ENCODE results near the gene EEIG1.

Gene EEIG1

DNA sequence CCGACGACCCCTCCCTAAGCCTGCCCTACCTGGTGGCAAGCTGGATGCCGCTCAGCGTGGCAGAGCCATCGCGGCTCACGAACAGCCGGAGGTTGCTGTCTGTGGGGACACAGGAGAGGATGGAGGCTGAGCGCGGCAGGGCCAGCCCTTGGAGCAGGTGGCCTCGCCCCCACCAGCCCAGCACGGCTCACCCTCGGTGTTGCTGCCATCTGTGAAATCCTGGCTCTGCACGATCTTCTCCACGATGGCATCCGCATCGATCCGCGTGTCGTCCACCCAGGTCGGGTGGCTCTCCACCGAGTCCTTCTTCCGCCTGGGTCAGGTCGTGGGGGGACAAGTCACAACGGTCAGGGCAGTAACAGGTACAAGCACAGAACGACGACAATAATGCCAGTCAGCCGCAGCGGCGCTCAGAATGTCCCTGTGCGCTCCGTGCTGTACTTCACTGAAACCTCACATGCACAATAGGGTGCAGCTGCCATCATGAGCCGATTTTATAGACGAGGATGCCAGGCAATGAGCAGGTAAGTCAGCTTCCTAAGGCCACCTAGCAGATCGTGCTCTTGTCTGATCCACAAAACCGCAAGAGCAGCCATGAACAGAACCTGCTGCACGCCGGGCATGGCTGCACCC is 36.1 kb downstream of the EEIG1 start:
- TF ChIP-seq, protein P1, sequence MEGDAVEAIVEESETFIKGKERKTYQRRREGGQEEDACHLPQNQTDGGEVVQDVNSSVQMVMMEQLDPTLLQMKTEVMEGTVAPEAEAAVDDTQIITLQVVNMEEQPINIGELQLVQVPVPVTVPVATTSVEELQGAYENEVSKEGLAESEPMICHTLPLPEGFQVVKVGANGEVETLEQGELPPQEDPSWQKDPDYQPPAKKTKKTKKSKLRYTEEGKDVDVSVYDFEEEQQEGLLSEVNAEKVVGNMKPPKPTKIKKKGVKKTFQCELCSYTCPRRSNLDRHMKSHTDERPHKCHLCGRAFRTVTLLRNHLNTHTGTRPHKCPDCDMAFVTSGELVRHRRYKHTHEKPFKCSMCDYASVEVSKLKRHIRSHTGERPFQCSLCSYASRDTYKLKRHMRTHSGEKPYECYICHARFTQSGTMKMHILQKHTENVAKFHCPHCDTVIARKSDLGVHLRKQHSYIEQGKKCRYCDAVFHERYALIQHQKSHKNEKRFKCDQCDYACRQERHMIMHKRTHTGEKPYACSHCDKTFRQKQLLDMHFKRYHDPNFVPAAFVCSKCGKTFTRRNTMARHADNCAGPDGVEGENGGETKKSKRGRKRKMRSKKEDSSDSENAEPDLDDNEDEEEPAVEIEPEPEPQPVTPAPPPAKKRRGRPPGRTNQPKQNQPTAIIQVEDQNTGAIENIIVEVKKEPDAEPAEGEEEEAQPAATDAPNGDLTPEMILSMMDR (IDR thresholded peaks at IDR 0.05; ENCODE audit: insufficient read depth, low read length), result no peak
- TF ChIP-seq GABPA (IDR thresholded peaks at IDR 0.05; ENCODE audit: low read depth) (no peak), POLR2AphosphoS5 (IDR thresholded peaks at IDR 0.05; ENCODE audit: low read depth) (no peak), SPI1 (IDR thresholded peaks at IDR 0.05; ENCODE audit: borderline replicate concordance, low read depth) (no peak)
- TF ChIP-seq, protein P2, sequence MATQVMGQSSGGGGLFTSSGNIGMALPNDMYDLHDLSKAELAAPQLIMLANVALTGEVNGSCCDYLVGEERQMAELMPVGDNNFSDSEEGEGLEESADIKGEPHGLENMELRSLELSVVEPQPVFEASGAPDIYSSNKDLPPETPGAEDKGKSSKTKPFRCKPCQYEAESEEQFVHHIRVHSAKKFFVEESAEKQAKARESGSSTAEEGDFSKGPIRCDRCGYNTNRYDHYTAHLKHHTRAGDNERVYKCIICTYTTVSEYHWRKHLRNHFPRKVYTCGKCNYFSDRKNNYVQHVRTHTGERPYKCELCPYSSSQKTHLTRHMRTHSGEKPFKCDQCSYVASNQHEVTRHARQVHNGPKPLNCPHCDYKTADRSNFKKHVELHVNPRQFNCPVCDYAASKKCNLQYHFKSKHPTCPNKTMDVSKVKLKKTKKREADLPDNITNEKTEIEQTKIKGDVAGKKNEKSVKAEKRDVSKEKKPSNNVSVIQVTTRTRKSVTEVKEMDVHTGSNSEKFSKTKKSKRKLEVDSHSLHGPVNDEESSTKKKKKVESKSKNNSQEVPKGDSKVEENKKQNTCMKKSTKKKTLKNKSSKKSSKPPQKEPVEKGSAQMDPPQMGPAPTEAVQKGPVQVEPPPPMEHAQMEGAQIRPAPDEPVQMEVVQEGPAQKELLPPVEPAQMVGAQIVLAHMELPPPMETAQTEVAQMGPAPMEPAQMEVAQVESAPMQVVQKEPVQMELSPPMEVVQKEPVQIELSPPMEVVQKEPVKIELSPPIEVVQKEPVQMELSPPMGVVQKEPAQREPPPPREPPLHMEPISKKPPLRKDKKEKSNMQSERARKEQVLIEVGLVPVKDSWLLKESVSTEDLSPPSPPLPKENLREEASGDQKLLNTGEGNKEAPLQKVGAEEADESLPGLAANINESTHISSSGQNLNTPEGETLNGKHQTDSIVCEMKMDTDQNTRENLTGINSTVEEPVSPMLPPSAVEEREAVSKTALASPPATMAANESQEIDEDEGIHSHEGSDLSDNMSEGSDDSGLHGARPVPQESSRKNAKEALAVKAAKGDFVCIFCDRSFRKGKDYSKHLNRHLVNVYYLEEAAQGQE (IDR thresholded peaks at IDR 0.05; ENCODE audit: insufficient replicate concordance, low read depth), result no peak
- no peak for DNase-seq (ENCODE audit: low read depth in 1 of 2, low spot score in 1 of 2)
- Histone ChIP-seq H3K27me3 (ENCODE audit: insufficient read depth, poor library complexity, severe bottlenecking) (no peaks in the 10 kb centered on the region), H3K27ac (replicated peaks) (no peak overlapping the region), H3K4me3 (replicated peaks; ENCODE audit: insufficient read depth, low read length) (no peak overlapping the region)

DNA sequence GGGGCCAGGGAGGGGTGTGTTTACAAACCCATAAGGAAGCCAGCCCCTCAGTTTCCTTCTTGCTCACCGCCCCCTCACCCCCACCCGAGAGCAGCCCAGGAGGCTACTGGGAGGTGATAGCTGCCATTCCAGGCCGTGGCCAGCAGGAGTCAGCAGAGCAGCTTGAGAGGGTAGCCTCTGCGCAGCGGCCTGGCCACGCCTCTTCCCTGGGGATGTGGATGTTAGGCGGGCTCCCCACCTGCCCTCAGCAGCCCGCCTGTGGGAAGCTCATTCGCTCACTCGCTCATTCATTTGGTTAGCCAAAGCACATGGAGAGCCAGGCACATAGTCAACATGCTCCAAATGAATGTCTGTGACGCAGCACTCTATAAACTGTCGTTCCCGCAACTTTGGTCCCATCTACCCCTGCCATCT is 37.1 kb downstream of the EEIG1 start:
- TF ChIP-seq SPI1 (IDR thresholded peaks at IDR 0.05; ENCODE audit: borderline replicate concordance, low read depth) (no peak), POLR2AphosphoS5 (IDR thresholded peaks at IDR 0.05; ENCODE audit: low read depth) (no peak)
- TF ChIP-seq, protein P1 (IDR thresholded peaks at IDR 0.05; ENCODE audit: insufficient read depth, low read length), result peak; percentile 89
- H3K4me3 ChIP-seq (replicated peaks; ENCODE audit: insufficient read depth, low read length), result no peak overlapping the region
- H3K27me3 ChIP-seq (ENCODE audit: insufficient read depth, poor library complexity, severe bottlenecking), result no peaks in the 10 kb centered on the region
- peak in 1 of 2 experiments; percentile 81 for DNase-seq (ENCODE audit: low read depth in 1 of 2, low spot score in 1 of 2)
- no peak overlapping the region for H3K27ac ChIP-seq (replicated peaks)

DNA sequence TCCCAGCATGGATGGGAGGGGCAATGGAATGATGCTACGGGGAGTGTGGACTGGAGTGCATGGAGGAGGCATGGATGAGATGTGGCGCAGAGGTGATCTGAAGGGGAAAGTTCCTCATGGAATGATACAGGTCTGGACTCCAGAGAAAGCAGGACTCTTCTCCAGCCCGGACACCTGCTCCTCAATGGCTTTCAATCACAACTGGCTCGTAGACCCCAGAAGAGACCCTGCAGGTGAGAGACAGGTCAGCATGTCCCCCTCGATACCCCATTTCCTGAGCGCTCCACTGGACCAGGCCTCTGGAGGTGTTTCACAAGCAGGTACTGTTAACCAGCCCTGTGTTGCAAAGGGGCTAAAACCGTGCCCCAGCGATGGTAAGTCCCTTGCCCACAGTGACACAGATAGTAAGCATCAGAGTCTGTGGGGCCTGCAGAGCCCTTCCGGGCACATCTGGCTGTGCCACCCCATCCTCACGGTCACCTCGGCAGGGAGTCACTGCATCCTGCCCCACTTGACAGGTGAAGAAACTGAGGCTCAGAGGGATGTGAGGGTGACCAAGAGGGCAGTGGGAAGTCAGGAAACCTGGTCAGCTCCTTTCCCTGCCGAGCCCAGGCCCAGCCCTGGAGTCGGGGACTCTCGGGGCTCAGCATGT is 37.7 kb downstream of the EEIG1 start:
- Histone ChIP-seq H3K4me3 (replicated peaks; ENCODE audit: insufficient read depth, low read length) (no peak overlapping the region), H3K27ac (replicated peaks) (no peak overlapping the region), H3K27me3 (ENCODE audit: insufficient read depth, poor library complexity, severe bottlenecking) (no peaks in the 10 kb centered on the region)
- DNase-seq (ENCODE audit: low read depth in 1 of 2, low spot score in 1 of 2), result no peak
- no peak for TF ChIP-seq POLR2AphosphoS5 (IDR thresholded peaks at IDR 0.05; ENCODE audit: low read depth)
- TF ChIP-seq, protein P1 (IDR thresholded peaks at IDR 0.05; ENCODE audit: insufficient read depth, low read length), result no peak
- TF ChIP-seq, protein P2 (IDR thresholded peaks at IDR 0.05; ENCODE audit: insufficient replicate concordance, low read depth), result no peak
- no peak for TF ChIP-seq SPI1 (IDR thresholded peaks at IDR 0.05; ENCODE audit: borderline replicate concordance, low read depth)
- no peak for TF ChIP-seq GABPA (IDR thresholded peaks at IDR 0.05; ENCODE audit: low read depth)

All from HL-60 (cell line).